ENCODE results near the gene SFMBT1.

- TF ChIP-seq YY1 (IDR thresholded peaks at IDR 0.05; ENCODE audit: insufficient read depth, insufficient read length) = no peak
- no peak for TF ChIP-seq ZNF274 (IDR thresholded peaks at IDR 0.05; ENCODE audit: low read depth, low read length)
These were observed 141.3 kb downstream of the SFMBT1 start for GRCh38 chr3:52904552-52904951.

Data from NT2/D1 (cell line).